ENCODE data around the gene GNAQ. TPM values are rescaled to one million over a fixed set of nuclear protein-coding genes. Genes with fewer than 3 reads are reported as not detected.

The GNAQ gene
- polyA plus RNA-seq, 2 of the 4 experiments (the other 2 are of a cell fraction), result 17.9 to 60.0 TPM

DNA sequence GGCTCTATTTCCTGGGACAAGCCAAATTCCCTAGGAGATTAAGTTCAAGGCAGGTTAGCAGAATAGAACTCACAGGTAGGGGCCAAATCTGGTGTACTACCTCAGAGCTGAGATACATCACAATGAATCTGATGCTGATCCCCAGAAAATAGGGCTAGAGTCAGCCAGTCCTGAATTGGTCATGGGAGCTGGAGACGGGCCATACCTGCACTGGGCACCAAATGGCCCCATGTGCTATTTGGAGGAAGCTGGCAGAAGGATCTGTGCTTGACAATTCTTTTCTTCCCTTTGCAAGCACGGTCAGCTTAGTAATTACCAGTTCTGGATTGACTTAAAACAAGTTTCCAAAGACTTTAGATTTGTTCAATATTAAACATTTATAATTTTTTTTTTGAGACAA, 10.4 kb upstream of the GNAQ start:
- Histone ChIP-seq H3K4me2 (no peak overlapping the region), H3K4me1 (0 out of 3 replicates have a peak, but pooled peaks cover 3% of the 10 kb centered on the region), H3K27ac (no peak overlapping the region), H3K4me3 (no peak overlapping the region), H3K9me3 (no peaks in the 10 kb centered on the region)
- POLR2A ChIA-PET, result no interaction called here
- CTCF ChIA-PET, result interaction anchor here (1.2 to 1.7 kb wide), 2 partner anchors 11 to 608 kb away, joined by 3 to 6 read pairs; no protein-coding TSS in a partner anchor
- 41% methylated on average over 2 of the region's 2 CpGs for WGBS (ENCODE audit: missing lambda C conversion rate)
- no peak for DNase-seq (ENCODE audit: low read depth in 1 of 2, low spot score in 1 of 2)
- TF ChIP-seq MAZ (IDR thresholded peaks at IDR 0.05; ENCODE audit: borderline replicate concordance, low read depth, low read length) (no peak), BHLHE40 (IDR thresholded peaks at IDR 0.05; ENCODE audit: low read depth, low read length) (no peak), CBX8 (IDR thresholded peaks at IDR 0.05) (no peak), CHD2 (IDR thresholded peaks at IDR 0.05; ENCODE audit: low read length, partially characterized antibody) (no peak), FOXS1 (CRISPR knock-in tag; IDR thresholded peaks at IDR 0.05) (no peak), NPAS2 (CRISPR knock-in tag; IDR thresholded peaks at IDR 0.05; ENCODE audit: borderline replicate concordance) (no peak), FOSL2 (IDR thresholded peaks at IDR 0.05) (no peak), FOSL2 (CRISPR knock-in tag; IDR thresholded peaks at IDR 0.05) (no peak), ZSCAN20 (CRISPR knock-in tag; IDR thresholded peaks at IDR 0.05) (no peak), JUNB (IDR thresholded peaks at IDR 0.05) (no peak), POLR2AphosphoS2 (conservative IDR thresholded peaks at IDR 0.05; ENCODE audit: low read length) (no peak), KDM5A (IDR thresholded peaks at IDR 0.05) (no peak), CBX2 (IDR thresholded peaks at IDR 0.05; ENCODE audit: borderline replicate concordance, low read depth) (no peak), EP300 (IDR thresholded peaks at IDR 0.05) (no peak), HOXA7 (CRISPR knock-in tag; IDR thresholded peaks at IDR 0.05) (no peak)
- TF ChIP-seq, protein P1, sequence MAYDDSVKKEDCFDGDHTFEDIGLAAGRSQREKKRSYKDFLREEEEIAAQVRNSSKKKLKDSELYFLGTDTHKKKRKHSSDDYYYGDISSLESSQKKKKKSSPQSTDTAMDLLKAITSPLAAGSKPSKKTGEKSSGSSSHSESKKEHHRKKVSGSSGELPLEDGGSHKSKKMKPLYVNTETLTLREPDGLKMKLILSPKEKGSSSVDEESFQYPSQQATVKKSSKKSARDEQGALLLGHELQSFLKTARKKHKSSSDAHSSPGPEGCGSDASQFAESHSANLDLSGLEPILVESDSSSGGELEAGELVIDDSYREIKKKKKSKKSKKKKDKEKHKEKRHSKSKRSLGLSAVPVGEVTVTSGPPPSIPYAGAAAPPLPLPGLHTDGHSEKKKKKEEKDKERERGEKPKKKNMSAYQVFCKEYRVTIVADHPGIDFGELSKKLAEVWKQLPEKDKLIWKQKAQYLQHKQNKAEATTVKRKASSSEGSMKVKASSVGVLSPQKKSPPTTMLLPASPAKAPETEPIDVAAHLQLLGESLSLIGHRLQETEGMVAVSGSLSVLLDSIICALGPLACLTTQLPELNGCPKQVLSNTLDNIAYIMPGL (CRISPR knock-in tag; IDR thresholded peaks at IDR 0.05; ENCODE audit: borderline replicate concordance), result no peak
- no peak for ATAC-seq
- no peak for FAIRE-seq

- 13% methylated on average over 1 of the region's 1 CpG for WGBS (ENCODE audit: missing lambda C conversion rate)
- CTCF ChIA-PET, result interaction anchor here (1.2 kb wide), 1 partner anchor 200 kb away, joined by 10 read pairs; no protein-coding TSS in a partner anchor
- Histone ChIP-seq H3K27ac (no peak overlapping the region), H3K4me3 (no peak overlapping the region), H3K4me2 (no peak overlapping the region), H3K9me3 (no peaks in the 10 kb centered on the region), H3K4me1 (0 out of 3 replicates have a peak, but pooled peaks cover 3% of the 10 kb centered on the region)
- POLR2A ChIA-PET, result no interaction called here
- DNase-seq (ENCODE audit: low read depth in 1 of 2, low spot score in 1 of 2), result no peak
- FAIRE-seq, result no peak
- TF ChIP-seq NR3C1 (IDR thresholded peaks at IDR 0.05), result no peak
- TF ChIP-seq MYC (IDR thresholded peaks at IDR 0.05; ENCODE audit: borderline replicate concordance, low read length), result no peak
- TF ChIP-seq, protein P2, sequence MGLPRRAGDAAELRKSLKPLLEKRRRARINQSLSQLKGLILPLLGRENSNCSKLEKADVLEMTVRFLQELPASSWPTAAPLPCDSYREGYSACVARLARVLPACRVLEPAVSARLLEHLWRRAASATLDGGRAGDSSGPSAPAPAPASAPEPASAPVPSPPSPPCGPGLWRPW (IDR thresholded peaks at IDR 0.05), result no peak
- TF ChIP-seq BCL3 (IDR thresholded peaks at IDR 0.05), result no peak
- TF ChIP-seq, protein P3, sequence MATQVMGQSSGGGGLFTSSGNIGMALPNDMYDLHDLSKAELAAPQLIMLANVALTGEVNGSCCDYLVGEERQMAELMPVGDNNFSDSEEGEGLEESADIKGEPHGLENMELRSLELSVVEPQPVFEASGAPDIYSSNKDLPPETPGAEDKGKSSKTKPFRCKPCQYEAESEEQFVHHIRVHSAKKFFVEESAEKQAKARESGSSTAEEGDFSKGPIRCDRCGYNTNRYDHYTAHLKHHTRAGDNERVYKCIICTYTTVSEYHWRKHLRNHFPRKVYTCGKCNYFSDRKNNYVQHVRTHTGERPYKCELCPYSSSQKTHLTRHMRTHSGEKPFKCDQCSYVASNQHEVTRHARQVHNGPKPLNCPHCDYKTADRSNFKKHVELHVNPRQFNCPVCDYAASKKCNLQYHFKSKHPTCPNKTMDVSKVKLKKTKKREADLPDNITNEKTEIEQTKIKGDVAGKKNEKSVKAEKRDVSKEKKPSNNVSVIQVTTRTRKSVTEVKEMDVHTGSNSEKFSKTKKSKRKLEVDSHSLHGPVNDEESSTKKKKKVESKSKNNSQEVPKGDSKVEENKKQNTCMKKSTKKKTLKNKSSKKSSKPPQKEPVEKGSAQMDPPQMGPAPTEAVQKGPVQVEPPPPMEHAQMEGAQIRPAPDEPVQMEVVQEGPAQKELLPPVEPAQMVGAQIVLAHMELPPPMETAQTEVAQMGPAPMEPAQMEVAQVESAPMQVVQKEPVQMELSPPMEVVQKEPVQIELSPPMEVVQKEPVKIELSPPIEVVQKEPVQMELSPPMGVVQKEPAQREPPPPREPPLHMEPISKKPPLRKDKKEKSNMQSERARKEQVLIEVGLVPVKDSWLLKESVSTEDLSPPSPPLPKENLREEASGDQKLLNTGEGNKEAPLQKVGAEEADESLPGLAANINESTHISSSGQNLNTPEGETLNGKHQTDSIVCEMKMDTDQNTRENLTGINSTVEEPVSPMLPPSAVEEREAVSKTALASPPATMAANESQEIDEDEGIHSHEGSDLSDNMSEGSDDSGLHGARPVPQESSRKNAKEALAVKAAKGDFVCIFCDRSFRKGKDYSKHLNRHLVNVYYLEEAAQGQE (IDR thresholded peaks at IDR 0.05), result no peak
- TF ChIP-seq FOXS1 (CRISPR knock-in tag; IDR thresholded peaks at IDR 0.05), result no peak
- TF ChIP-seq HOXB13 (CRISPR knock-in tag; IDR thresholded peaks at IDR 0.05; ENCODE audit: low read depth), result no peak
- no peak for TF ChIP-seq BHLHE40 (IDR thresholded peaks at IDR 0.05; ENCODE audit: low read depth, low read length)
- TF ChIP-seq, protein P4, sequence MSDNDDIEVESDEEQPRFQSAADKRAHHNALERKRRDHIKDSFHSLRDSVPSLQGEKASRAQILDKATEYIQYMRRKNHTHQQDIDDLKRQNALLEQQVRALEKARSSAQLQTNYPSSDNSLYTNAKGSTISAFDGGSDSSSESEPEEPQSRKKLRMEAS (IDR thresholded peaks at IDR 0.05), result no peak
- TF ChIP-seq FOSL2 (IDR thresholded peaks at IDR 0.05), result no peak
- TF ChIP-seq FOSL2 (CRISPR knock-in tag; IDR thresholded peaks at IDR 0.05), result no peak
- no peak for TF ChIP-seq ELK1 (IDR thresholded peaks at IDR 0.05; ENCODE audit: low read depth, low read length)
- no peak for ATAC-seq
Observed at GRCh38 chr9:78040726-78041125, 9.1 kb upstream of the GNAQ start.
